AG10803 (cell line): ENCODE data around the gene CIB4.

Experiments
- DNase-seq: peaks from one replicate; pipeline ENCODE4 v3.0.0; 2010; ENCODE audit warnings: low read depth
- H3K4me3 ChIP-seq: 2 replicates; pipeline ENCODE4 v1.5.1; 2011; ENCODE audit warnings: mild to moderate bottlenecking, low read length, control low read depth
- TF ChIP-seq, protein P1 (sequence below): conservative IDR thresholded peaks from 2 replicates; pipeline ENCODE4 v1.5.1; 2011; ENCODE audit warnings: mild to moderate bottlenecking, low read length, control low read depth, inconsistent platforms

CIB4 gene

DNA sequence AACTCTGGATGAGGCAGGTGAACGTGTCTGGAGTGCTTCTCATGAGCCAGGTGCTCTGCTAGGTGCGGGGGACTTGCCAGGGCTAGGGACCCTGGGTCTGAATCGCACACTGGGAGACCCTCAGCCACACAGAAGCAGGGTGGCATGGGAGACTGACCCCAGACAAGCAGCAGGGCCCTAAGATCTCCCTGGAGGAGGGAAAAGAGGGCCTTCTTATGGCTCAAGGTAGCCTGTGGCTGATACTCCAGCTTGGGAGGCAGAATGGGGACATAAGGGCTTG lies 12.8 kb upstream of the CIB4 start:
- no peak overlapping the region for H3K4me3 ChIP-seq
- TF ChIP-seq, protein P1, sequence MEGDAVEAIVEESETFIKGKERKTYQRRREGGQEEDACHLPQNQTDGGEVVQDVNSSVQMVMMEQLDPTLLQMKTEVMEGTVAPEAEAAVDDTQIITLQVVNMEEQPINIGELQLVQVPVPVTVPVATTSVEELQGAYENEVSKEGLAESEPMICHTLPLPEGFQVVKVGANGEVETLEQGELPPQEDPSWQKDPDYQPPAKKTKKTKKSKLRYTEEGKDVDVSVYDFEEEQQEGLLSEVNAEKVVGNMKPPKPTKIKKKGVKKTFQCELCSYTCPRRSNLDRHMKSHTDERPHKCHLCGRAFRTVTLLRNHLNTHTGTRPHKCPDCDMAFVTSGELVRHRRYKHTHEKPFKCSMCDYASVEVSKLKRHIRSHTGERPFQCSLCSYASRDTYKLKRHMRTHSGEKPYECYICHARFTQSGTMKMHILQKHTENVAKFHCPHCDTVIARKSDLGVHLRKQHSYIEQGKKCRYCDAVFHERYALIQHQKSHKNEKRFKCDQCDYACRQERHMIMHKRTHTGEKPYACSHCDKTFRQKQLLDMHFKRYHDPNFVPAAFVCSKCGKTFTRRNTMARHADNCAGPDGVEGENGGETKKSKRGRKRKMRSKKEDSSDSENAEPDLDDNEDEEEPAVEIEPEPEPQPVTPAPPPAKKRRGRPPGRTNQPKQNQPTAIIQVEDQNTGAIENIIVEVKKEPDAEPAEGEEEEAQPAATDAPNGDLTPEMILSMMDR = no peak

DNA sequence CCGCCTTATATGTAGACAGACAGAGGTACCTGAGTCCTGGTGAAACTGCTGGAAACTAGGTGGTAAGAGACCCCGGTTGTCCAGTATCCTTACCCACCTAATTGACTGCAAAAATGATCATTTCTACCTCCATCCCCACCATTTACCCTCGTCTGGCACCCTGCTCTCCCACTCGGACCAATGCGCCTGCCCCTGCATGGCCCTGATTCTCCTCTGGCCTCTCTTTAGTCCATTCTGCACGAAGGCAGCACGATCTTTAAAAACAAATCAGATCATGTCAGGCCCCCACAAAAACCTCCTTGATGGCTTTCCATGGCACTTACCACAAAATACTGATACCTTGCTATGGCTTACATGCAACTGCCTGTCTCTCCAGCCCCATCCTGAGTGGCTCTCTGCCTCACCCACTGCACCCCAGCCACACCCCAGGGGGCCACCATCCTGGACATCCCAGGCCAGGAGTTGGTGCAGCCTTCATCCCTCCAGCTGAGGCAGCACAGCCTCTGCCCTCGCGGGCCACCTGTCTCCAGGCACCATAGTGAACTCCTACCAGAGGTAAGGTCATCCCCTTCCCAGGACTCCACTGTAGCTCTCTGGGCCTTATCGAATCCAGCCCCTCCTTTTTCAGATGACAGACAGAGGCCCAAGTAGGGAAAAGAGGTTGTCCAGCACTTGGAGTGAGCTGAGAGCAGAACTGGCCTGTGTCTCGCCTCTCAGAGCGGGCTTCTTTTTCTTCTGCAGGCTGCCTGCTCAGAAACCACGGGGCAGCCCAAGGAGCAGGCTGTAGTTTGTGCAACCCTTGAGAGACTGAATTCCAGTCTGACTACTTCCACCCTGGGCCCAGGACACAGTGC lies 12.3 kb upstream of the CIB4 start:
- H3K4me3 ChIP-seq = no peak overlapping the region
- TF ChIP-seq, protein P1 = no peak
- DNase-seq = no peak

More for the DNA sequence above, 12.8 kb upstream of the CIB4 start:
- no peak for DNase-seq

DNA sequence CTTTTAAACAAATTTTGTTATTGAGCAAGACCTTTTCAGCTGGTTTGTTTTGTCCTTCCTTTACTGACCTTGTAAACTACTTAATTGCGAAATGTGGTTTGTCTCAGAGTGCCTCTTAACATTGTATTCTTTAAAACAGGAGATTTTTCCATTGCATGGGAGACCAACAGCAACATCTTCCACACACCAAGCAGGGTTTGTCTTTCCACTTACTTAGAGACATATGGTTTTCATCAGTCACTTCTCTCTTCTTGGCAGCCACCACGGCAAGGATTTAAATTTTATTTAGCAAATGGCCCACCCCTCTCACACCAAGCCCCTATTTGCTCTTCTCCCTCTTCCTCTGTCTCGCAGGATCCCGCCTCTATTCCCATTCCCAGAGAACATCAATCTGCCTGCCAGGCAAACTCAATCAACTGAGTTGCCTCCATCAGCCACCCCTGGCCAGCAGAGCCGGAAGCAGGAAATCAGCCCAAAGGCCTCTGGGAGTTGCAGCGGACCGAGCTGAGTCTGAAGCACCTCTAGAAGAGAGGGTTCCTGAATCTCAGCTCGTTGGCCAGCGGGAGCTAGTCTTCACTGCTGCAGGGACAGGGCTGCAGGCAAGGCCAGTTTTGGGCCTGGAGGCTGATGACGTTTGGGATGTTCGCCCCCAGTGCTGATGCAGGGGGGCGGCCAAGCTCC lies 11.3 kb upstream of the CIB4 start:
- TF ChIP-seq, protein P1 = no peak
- no peak overlapping the region for H3K4me3 ChIP-seq
- DNase-seq = peak; percentile 68

DNA sequence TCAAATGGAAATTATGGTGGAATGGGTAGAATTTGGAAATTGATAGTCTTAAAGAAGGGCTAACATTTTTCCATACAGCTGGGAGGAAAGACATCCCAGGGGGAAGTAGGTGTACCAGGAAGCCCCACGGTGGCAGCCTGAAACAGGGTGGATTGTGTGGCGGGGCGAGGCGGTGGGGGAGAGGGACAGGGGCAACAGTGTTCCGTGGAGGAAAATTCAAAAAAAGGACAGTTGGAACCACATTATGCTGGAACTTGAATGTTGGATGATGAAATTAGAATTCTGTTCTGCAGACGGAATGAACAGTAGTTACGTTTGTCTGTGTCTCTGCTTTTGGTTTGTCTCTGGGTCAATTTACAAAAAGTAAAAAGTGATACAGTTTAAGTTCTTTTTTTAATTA lies 10.6 kb upstream of the CIB4 start:
- TF ChIP-seq, protein P1 = no peak
- DNase-seq = no peak
- H3K4me3 ChIP-seq = no peak overlapping the region

DNA sequence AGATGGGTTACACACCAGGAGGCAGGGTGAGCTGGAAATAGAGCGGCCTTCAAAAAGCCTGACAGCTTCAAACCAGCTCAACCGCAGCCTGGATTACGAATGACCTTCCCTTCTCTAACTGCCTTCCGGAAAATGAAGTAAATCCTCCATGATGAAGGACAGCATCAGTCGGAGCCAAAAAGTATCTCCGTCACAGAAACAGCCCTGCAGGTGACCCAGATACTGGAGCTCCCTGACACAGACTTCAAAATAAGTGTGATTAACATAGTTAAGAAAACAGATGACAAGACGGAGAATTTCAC lies 10.3 kb upstream of the CIB4 start:
- TF ChIP-seq, protein P1 = no peak
- H3K4me3 ChIP-seq = no peak overlapping the region
- no peak for DNase-seq

DNA sequence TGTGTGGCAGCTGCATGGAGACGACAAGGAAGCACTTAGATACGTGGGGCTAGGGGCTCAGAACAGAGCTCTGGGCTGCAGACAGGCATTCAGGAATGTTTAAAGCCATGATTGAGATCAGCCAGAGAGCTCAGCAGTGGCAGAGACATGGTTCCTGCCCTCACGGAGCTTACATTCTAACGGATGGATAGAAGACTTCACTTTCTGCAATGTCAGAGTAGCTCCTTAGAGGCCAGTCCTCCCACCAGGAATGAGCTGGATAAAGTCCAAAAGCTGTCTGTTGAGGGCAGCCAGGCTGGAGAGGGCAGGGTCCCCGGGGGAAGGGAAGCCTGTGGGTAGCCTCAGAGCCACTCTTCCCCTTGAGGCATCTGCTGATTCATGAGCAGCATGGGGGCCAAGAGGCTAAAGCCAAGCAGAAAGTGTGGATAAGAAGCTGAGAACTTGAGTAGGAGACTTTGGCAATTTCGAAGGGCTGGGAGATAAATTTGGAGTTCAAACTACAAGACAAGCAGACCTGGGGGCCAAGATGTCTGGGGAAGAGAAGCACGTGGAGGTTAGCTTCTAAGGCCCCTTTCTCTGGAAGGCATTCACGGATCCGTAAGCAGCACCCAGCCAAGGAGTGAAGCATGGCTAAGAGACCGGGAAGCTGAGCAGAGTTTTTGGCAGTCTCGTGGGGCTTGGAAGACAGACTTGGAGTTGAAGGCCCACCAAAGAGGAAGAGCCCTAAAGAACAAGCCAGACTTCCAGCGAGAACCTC lies 9.7 kb upstream of the CIB4 start:
- TF ChIP-seq, protein P1 = no peak
- H3K4me3 ChIP-seq = no peak overlapping the region
- no peak for DNase-seq
